Right atrium auricular region (tissue), 2 donors: Measurements from ENCODE around the gene GJD3. TPM values are rescaled to one million over a fixed set of nuclear protein-coding genes. Genes with fewer than 3 reads are reported as not detected.

Source experiments
- DNase-seq: peaks from one replicate; pipeline ENCODE4 v3.0.0-alpha.2; 2019; ENCODE audit warnings: low spot score
- H3K27ac ChIP-seq, 2 donors: fragments of 200-600 bp; sonication (generic); 1 replicate in 1 of 2; 2 replicates in 1 of 2; pipeline ENCODE4 v1.5.1; 2016 to 2019
- H3K27me3 ChIP-seq, 2 donors: fragments of 200-600 bp; sonication (generic); one replicate each; pipeline versions ENCODE4 v1.5.1 to v1.6.0; 2017 to 2019
- H3K36me3 ChIP-seq: fragments of 200-600 bp; sonication (generic); one replicate; pipeline ENCODE4 v1.5.1; 2016
- H3K4me1 ChIP-seq, 2 donors: fragments of 200-600 bp; sonication (generic); one replicate each; pipeline versions ENCODE4 v1.5.1 to v1.6.0; 2017 to 2019
- H3K4me3 ChIP-seq, 2 donors: fragments of 200-600 bp; sonication (generic); 1 replicate in 1 of 2; 2 replicates in 1 of 2; pipeline ENCODE4 v1.5.1; 2017 to 2019; ENCODE audit warnings: mild to moderate bottlenecking in 1 of 2, moderate library complexity in 1 of 2
- H3K9me3 ChIP-seq, 2 donors: fragments of 200-600 bp; sonication (generic); one replicate each; pipeline ENCODE4 v1.5.1; 2019
- CTCF ChIP-seq, 2 donors: fragments of 200-600 bp; sonication (generic); IDR thresholded peaks; one replicate each; pipeline ENCODE4 v1.5.1; 2019; ENCODE audit warnings: antibody characterized with exemption in 2 of 2
- total RNA-seq, 2 donors: library from RNA; depleted of rRNA; stranded (reverse); fragments of >200 nt; gene quantifications; one replicate each; pipeline ENCODE4 v1.1.0, GENCODE V29; 2016

The GJD3 gene
- total RNA-seq, 2 donors from 2014 or later = 1.6 TPM; not detected in 1

- no peaks in the 10 kb centered on the region for H3K27me3 ChIP-seq
- H3K36me3 ChIP-seq = no peaks in the 10 kb centered on the region
- peaks cover 0 to 94% of the 10 kb centered on the region in 2 donors for H3K4me1 ChIP-seq
- peak overlapping the region; percentile 96 to 98 for H3K27ac ChIP-seq
- peak overlapping the region; percentile 92 to 97 for H3K4me3 ChIP-seq
- peak; percentile 99 for DNase-seq
- H3K9me3 ChIP-seq = no peaks in the 10 kb centered on the region
- TF ChIP-seq CTCF (IDR thresholded peaks at IDR 0.05) = no peak
Measured at GRCh38 chr17:40317880-40318829, 46.4 kb downstream of the GJD3 start.

- peak; percentile 38 to 63 for TF ChIP-seq CTCF (IDR thresholded peaks at IDR 0.05)
- Histone ChIP-seq H3K27me3 (no peaks in the 10 kb centered on the region), H3K36me3 (no peaks in the 10 kb centered on the region), H3K9me3 (no peaks in the 10 kb centered on the region), H3K4me1 (peaks cover 0 to 94% of the 10 kb centered on the region in 2 donors), H3K27ac (peak overlapping the region; percentile 96 to 98), H3K4me3 (peak overlapping the region; percentile 92 to 97)
- DNase-seq = peak; percentile 83
Measured at GRCh38 chr17:40317345-40317873, 47.1 kb downstream of the GJD3 start.

- peak overlapping the region; percentile 96 to 98 for H3K27ac ChIP-seq
- H3K4me1 ChIP-seq = peaks cover 0 to 94% of the 10 kb centered on the region in 2 donors
- H3K4me3 ChIP-seq = peak overlapping the region; percentile 92 to 97
- H3K36me3 ChIP-seq = no peaks in the 10 kb centered on the region
- peak; percentile 79 for DNase-seq
- TF ChIP-seq CTCF (IDR thresholded peaks at IDR 0.05) = no peak
- H3K27me3 ChIP-seq = no peaks in the 10 kb centered on the region
- H3K9me3 ChIP-seq = no peaks in the 10 kb centered on the region
Measured at GRCh38 chr17:40316571-40317344, 47.8 kb downstream of the GJD3 start.

GRCh38 chr17:40315678-40316570 is 48.6 kb downstream of the GJD3 start:
- H3K36me3 ChIP-seq = no peaks in the 10 kb centered on the region
- peaks cover 5 to 94% of the 10 kb centered on the region in 2 donors for H3K4me1 ChIP-seq
- H3K27ac ChIP-seq = peak overlapping the region; percentile 96 to 98
- H3K9me3 ChIP-seq = no peaks in the 10 kb centered on the region
- no peak for DNase-seq
- H3K4me3 ChIP-seq = peak overlapping the region in 1 of 2 donors; percentile 97
- no peaks in the 10 kb centered on the region for H3K27me3 ChIP-seq
- no peak for TF ChIP-seq CTCF (IDR thresholded peaks at IDR 0.05)

GRCh38 chr17:40315206-40315605 is 49.3 kb downstream of the GJD3 start:
- Histone ChIP-seq H3K36me3 (no peaks in the 10 kb centered on the region), H3K27me3 (no peaks in the 10 kb centered on the region), H3K27ac (peak overlapping the region; percentile 96 to 98), H3K4me1 (peaks cover 9 to 94% of the 10 kb centered on the region in 2 donors), H3K4me3 (no peak overlapping the region), H3K9me3 (no peaks in the 10 kb centered on the region)
- no peak for TF ChIP-seq CTCF (IDR thresholded peaks at IDR 0.05)
- no peak for DNase-seq
